Left lung (tissue), 10 donors: ENCODE measurements around the gene NUP93. TPM values are rescaled to one million over a fixed set of nuclear protein-coding genes. Genes with fewer than 3 reads are reported as not detected.
"Not testable (repeated sequence)": the region's sequence is repeated elsewhere in the genome, so short reads cannot be mapped to it uniquely, and the experiment has no call there.

Experiments
- ATAC-seq: fragments of 200-7000 bp; cut with Tn5 transposase; one replicate; pipeline ENCODE4 v1.9.1; 2020; ENCODE audit warnings: moderate library complexity
- DNase-seq, 4 donors: peaks; one replicate each; pipeline ENCODE4 v3.0.0-alpha.2; 2013 to 2020
- H3K27ac ChIP-seq, 2 donors: fragments of 200-600 bp; sonication (generic) in 1 of 2; one replicate each; pipeline versions ENCODE4 v1.5.0 to v1.8.0; 2020 to 2021
- H3K27me3 ChIP-seq, 2 donors: fragments of 200-600 bp; sonication (generic) in 1 of 2; one replicate each; pipeline versions ENCODE4 v1.5.0 to v1.8.0; 2020 to 2021
- H3K36me3 ChIP-seq, 2 donors: fragments of 200-600 bp; sonication (generic) in 1 of 2; one replicate each; pipeline versions ENCODE4 v1.5.0 to v1.8.0; 2020 to 2021
- H3K4me1 ChIP-seq, 2 donors: fragments of 200-600 bp; one replicate each; pipeline ENCODE4 v1.8.0; 2021
- H3K4me3 ChIP-seq, 2 donors: fragments of 200-600 bp; sonication (generic) in 1 of 2; one replicate each; pipeline versions ENCODE4 v1.5.0 to v1.8.0; 2020 to 2021; ENCODE audit warnings: mild to moderate bottlenecking in 1 of 2
- H3K9me3 ChIP-seq, 2 donors: fragments of 200-600 bp; sonication (generic) in 1 of 2; one replicate each; pipeline versions ENCODE4 v1.5.0 to v1.8.0; 2020 to 2021
- intact Hi-C, 2 donors: fragments of 100-400 bp; cut with DNase I; formaldehyde crosslinking; loops; one replicate each; pipeline versions ENCODE4 v1.11.2 to v1.14.2; 2022
- polyA plus RNA-seq, 6 donors: library from polyadenylated mRNA; unstranded; fragments of 120-200 nt; gene quantifications; one replicate each; pipeline ENCODE4 v1.2.1, GENCODE V29; 2013; ENCODE audit not compliant: insufficient read length in 6 of 6
- total RNA-seq, 2 donors: library from RNA; stranded (reverse); fragmentation: NEBNext Ultra II Directional; extraction: Animal tissue kit (Norgen Biotek cat#: 25700); gene quantifications; one replicate each; pipeline ENCODE4 v1.2.1, GENCODE V29; 2021
- TF ChIP-seq, protein P1 (sequence below), 2 donors: fragments of 200-600 bp; sonication (generic) in 1 of 2; IDR thresholded peaks; one replicate each; pipeline versions ENCODE4 v1.5.0 to v1.8.0; 2021; ENCODE audit warnings: antibody characterized with exemption in 2 of 2
- donor health status: DM: no; HTN: yes; CAD: no.
- donor health status: DM: no; HTN: no; CAD: no.

NUP93 gene
- total and polyA plus RNA-seq, 8 donors: 47.1 to 75.9 (median 65.9) TPM

DNA sequence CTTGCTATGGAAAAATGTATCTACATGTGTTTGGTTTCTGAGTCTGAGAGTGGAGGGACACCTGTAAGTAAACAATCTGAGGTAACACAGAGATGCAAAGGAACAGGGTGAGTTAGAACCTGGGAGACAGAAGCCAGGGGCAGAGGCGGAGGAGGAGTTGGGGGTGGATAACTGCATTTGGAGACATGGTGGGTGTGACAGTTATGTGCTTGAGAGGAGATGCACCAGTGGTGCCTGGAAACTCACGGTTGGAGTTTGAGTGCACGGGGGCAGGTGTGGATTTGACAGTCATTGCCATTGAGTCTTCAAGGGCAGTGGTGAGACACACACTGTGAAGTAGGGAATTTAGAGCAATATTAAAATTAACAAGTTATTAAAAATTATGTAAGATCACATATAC is 6.5 kb downstream of the NUP93 start:
- no peak for DNase-seq
- Histone ChIP-seq H3K9me3 (no peaks in the 10 kb centered on the region), H3K27me3 (no peaks in the 10 kb centered on the region), H3K4me3 (no peak overlapping the region), H3K27ac (no peak overlapping the region), H3K4me1 (peaks cover 0 to 28% of the 10 kb centered on the region in 2 donors), H3K36me3 (no peaks in the 10 kb centered on the region)
- TF ChIP-seq, protein P1, sequence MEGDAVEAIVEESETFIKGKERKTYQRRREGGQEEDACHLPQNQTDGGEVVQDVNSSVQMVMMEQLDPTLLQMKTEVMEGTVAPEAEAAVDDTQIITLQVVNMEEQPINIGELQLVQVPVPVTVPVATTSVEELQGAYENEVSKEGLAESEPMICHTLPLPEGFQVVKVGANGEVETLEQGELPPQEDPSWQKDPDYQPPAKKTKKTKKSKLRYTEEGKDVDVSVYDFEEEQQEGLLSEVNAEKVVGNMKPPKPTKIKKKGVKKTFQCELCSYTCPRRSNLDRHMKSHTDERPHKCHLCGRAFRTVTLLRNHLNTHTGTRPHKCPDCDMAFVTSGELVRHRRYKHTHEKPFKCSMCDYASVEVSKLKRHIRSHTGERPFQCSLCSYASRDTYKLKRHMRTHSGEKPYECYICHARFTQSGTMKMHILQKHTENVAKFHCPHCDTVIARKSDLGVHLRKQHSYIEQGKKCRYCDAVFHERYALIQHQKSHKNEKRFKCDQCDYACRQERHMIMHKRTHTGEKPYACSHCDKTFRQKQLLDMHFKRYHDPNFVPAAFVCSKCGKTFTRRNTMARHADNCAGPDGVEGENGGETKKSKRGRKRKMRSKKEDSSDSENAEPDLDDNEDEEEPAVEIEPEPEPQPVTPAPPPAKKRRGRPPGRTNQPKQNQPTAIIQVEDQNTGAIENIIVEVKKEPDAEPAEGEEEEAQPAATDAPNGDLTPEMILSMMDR (IDR thresholded peaks at IDR 0.05): no peak
- ATAC-seq: no peak
- intact Hi-C loops: no loop called here

DNA sequence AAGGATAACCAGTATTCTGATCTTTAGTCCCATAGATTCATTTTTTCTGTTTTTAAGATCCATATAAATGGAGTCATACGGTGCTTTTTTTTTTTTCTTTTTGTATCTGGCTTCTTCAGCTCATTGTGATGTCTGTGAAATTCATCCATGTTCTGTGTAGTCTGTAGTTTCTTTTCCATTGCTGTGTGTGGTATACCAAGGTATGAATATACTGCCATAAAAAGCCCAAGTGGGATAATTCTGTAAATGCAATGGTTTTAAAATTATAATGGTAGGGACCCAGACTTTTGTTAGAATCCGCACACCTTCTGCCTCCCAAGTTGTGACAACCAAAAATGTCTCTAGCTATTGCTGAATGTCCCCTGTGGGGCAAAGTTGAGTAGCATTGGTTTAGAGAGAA is 7.6 kb downstream of the NUP93 start:
- H3K4me1 ChIP-seq: peaks cover 0 to 28% of the 10 kb centered on the region in 2 donors
- H3K36me3 ChIP-seq: no peaks in the 10 kb centered on the region
- intact Hi-C loops: no loop called here
- H3K9me3 ChIP-seq: no peaks in the 10 kb centered on the region
- no peak for ATAC-seq
- H3K27me3 ChIP-seq: no peaks in the 10 kb centered on the region
- H3K27ac ChIP-seq: no peak overlapping the region
- TF ChIP-seq, protein P1 (IDR thresholded peaks at IDR 0.05): no peak
- no peak overlapping the region for H3K4me3 ChIP-seq
- DNase-seq: no peak

DNA sequence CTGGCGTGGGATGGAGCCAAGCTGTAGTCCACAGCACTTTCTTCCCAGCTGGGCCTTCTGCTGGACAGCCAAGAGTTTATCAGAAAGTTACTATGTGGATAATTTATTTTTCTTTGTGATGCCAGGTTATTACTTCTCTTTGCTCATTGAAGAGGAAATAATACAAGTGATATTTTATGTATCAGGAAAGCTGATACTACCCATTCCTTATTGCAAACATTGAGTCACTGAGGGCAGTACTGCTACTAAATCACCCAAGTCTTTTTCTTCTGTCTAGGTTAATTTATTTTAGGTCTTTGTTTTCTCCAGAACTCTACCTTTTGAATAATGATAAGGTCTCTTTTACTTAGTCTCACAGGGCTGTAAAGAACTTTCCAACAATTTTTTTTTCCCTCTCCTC is 8.3 kb downstream of the NUP93 start:
- no peak overlapping the region for H3K27ac ChIP-seq
- DNase-seq: no peak
- no peaks in the 10 kb centered on the region for H3K9me3 ChIP-seq
- intact Hi-C loops: no loop called here
- H3K36me3 ChIP-seq: no peaks in the 10 kb centered on the region
- H3K4me3 ChIP-seq: no peak overlapping the region
- no peaks in the 10 kb centered on the region for H3K27me3 ChIP-seq
- peaks cover 0 to 30% of the 10 kb centered on the region in 2 donors for H3K4me1 ChIP-seq
- TF ChIP-seq, protein P1 (IDR thresholded peaks at IDR 0.05): no peak
- no peak for ATAC-seq

DNA sequence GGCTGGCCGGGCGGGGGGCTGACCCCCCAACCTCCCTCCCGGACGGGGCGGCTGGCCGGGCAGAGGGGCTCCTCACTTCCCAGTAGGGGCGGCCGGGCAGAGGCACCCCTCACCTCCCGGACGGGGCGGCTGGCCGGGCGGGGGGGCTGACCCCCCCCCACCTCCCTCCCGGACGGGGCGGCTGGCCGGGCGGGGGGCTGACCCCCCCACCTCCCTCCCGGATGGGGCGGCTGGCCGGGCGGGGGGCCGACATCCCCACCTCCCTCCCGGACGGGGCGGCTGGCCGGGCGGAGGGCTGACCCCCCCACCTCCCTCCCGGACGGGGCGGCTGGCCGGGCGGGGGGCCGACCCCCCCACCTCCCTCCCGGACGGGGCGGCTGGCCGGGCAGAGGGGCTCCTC is 9.4 kb downstream of the NUP93 start:
- intact Hi-C loops, ATAC-seq, DNase-seq, H3K27me3 ChIP-seq, H3K9me3 ChIP-seq, H3K4me3 ChIP-seq, H3K36me3 ChIP-seq, H3K27ac ChIP-seq: not testable (repeated sequence)
- peaks cover 0 to 35% of the 10 kb centered on the region in 2 donors for H3K4me1 ChIP-seq

DNA sequence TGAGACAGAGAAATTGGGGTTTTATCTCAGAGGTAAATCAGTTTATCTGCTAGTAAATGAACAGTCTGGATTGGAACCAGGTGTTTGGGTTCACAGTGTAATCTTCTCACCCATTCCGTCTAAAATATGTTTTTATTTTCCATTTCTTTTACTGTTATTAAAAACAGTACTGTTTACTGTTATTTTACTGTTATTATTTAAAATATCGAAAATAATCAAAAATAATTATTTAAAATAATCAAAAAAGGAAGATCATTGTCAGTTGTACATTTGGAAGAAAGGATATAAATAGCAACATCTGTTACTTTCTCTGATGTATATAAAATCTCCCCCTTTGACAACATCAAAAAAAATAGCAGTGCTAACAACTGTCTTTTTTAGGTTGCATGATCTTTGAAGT is 11.5 kb downstream of the NUP93 start:
- intact Hi-C loops: no loop called here
- H3K9me3 ChIP-seq: no peaks in the 10 kb centered on the region
- TF ChIP-seq, protein P1 (IDR thresholded peaks at IDR 0.05): no peak
- ATAC-seq (no peak), DNase-seq (no peak)
- no peak overlapping the region for H3K4me3 ChIP-seq
- peaks cover 0 to 24% of the 10 kb centered on the region in 2 donors for H3K4me1 ChIP-seq
- H3K27me3 ChIP-seq: no peaks in the 10 kb centered on the region
- H3K36me3 ChIP-seq: no peaks in the 10 kb centered on the region
- H3K27ac ChIP-seq: no peak overlapping the region
